ENCODE measurements around the gene LRCH1. TPM values are rescaled to one million over a fixed set of nuclear protein-coding genes. Genes with fewer than 3 reads are reported as not detected.
A peak's percentile ranks its signal among the peaks of the same experiment; 100 is the strongest.

The LRCH1 gene
- total and polyA plus RNA-seq, 8 donors: 2.0 to 10.5 (median 3.8) TPM

DNA sequence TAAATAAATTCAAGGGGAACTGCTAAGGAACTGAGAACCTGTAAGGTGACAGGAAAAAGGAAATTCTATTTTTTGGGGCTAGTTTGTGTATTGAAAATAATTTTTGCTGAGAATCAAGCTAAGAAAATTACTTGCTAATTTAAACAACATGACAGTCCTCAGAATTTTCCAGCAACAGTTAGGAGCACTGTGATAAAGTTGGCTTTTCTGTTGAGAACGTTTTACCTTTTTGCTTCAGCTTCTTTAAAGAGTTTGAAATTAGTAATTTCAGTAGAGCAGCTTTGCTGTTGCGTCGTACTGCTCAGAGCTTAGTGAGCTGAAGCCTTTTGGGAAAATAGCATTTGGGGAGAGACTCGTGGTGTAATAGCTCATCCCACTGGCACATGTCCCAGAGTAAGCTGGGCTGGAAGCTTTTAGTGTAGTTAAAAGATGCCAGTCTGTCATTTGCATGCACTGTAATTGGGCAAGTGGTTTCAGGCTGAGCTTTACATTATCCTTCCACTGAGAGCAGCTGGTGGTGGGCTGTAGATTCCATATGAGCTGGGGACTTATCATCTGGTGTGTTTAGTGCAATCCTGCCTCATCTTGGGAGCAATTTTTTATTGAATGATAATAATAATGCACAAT lies 69.8 kb downstream of the LRCH1 start:
- no peak overlapping the region for H3K4me3 ChIP-seq
- peak overlapping the region in 3 of 4 donors; percentile 1 to 25 (median 8) for H3K27ac ChIP-seq
- H3K9me3 ChIP-seq: no peaks in the 10 kb centered on the region
- H3K36me3 ChIP-seq: no peaks in the 10 kb centered on the region
- no peak for DNase-seq
- no peak for FAIRE-seq
- peaks cover 12 to 33% (median 28%) of the 10 kb centered on the region in 3 donors for H3K4me1 ChIP-seq
- TF ChIP-seq CTCF (IDR thresholded peaks at IDR 0.05): no peak
- ATAC-seq: peak in 3 of 4 donors; percentile 51 to 75 (median 71)
- H3K27me3 ChIP-seq: no peaks in the 10 kb centered on the region
- WGBS, 2 donors: 48 to 50% methylated on average over 4 of the region's 4 CpGs
- intact Hi-C loops (cut with DNase I): no loop called here

DNA sequence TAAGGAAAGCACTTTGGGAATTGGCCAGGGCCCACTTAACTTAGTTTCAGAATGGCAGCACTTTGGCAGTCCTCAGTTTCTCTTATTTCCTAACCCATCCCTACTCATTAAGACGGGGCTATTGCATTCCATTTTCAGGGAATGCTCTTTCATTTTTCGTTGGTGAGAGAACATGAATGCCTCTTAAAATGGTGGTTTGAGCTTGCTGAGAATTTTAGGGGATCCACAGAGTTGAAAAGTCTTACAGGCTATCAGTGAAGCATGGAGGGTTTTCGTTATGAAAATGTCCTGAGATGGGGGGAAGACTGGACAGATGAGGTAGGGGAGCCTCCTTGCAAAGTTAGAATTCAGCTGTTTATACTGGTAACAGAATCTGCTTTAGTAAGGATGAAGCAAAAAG lies 71.4 kb downstream of the LRCH1 start:
- no peak for FAIRE-seq
- 91 to 94% methylated on average over 3 of the region's 3 CpGs for WGBS, 2 donors
- no peak overlapping the region for H3K27ac ChIP-seq

GRCh38 chr13:46624821-46625220 lies 71.9 kb downstream of the LRCH1 start:
- no peak for FAIRE-seq

More for the DNA sequence above, 71.4 kb downstream of the LRCH1 start:
- no peaks in the 10 kb centered on the region for H3K36me3 ChIP-seq
- H3K4me1 ChIP-seq: peaks cover 12 to 33% (median 28%) of the 10 kb centered on the region in 3 donors
- H3K9me3 ChIP-seq: no peaks in the 10 kb centered on the region
- DNase-seq (no peak), ATAC-seq (no peak)
- no peaks in the 10 kb centered on the region for H3K27me3 ChIP-seq
- H3K4me3 ChIP-seq: no peak overlapping the region
- intact Hi-C loops (cut with DNase I): no loop called here
- TF ChIP-seq CTCF (IDR thresholded peaks at IDR 0.05): no peak

DNA sequence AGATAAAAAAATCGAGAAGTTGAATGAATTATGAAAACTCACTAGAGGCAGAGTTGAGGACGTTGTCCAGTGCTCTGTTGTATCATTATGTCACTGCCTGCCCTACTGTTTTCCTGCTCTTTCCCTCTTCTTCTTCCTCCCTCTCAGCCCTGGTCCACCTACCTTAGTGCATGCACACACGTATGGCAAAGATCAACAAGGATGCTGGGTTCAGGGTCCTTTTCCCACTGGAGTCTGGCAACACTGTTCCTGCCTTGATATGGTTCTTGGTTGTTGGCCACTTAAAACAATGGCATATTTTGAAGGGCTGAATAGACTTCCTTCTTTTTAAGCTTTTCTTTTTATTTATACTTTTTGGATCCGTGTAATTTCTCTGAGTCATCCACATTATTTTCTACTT lies 74.5 kb downstream of the LRCH1 start:
- no peaks in the 10 kb centered on the region for H3K27me3 ChIP-seq
- intact Hi-C loops (cut with DNase I): no loop called here
- ATAC-seq: no peak
- no peak overlapping the region for H3K4me3 ChIP-seq
- no peak for TF ChIP-seq CTCF (IDR thresholded peaks at IDR 0.05)
- H3K27ac ChIP-seq: no peak overlapping the region
- FAIRE-seq: no peak
- H3K36me3 ChIP-seq: no peaks in the 10 kb centered on the region
- peaks cover under 1 to 11% (median 7%) of the 10 kb centered on the region in 3 donors for H3K4me1 ChIP-seq
- no peak for DNase-seq
- no peaks in the 10 kb centered on the region for H3K9me3 ChIP-seq
- 80% methylated on average over 4 of the region's 4 CpGs for WGBS, 2 donors

More at GRCh38 chr13:46624821-46625220, 71.9 kb downstream of the LRCH1 start:
- ATAC-seq (no peak), DNase-seq (no peak)
- no peaks in the 10 kb centered on the region for H3K36me3 ChIP-seq
- WGBS, 2 donors: 94% methylated on average over 4 of the region's 4 CpGs
- no peaks in the 10 kb centered on the region for H3K27me3 ChIP-seq
- no peak overlapping the region for H3K27ac ChIP-seq
- no peak for TF ChIP-seq CTCF (IDR thresholded peaks at IDR 0.05)
- H3K9me3 ChIP-seq: no peaks in the 10 kb centered on the region
- intact Hi-C loops (cut with DNase I): no loop called here
- H3K4me3 ChIP-seq: no peak overlapping the region
- peaks cover 12 to 33% (median 28%) of the 10 kb centered on the region in 3 donors for H3K4me1 ChIP-seq

GRCh38 chr13:46628622-46629365 lies 75.8 kb downstream of the LRCH1 start:
- no peak overlapping the region for H3K27ac ChIP-seq
- FAIRE-seq: no peak
- intact Hi-C loops (cut with DNase I): no loop called here

More at GRCh38 chr13:46628622-46629365, 75.8 kb downstream of the LRCH1 start:
- Histone ChIP-seq H3K9me3 (no peaks in the 10 kb centered on the region), H3K4me3 (no peak overlapping the region), H3K27me3 (no peaks in the 10 kb centered on the region), H3K4me1 (peaks cover 0 to 12% (median 0%) of the 10 kb centered on the region in 3 donors), H3K36me3 (no peaks in the 10 kb centered on the region)
- TF ChIP-seq CTCF (IDR thresholded peaks at IDR 0.05): no peak
- ATAC-seq (no peak), DNase-seq (no peak)
- 97 to 98% methylated on average over 7 of the region's 7 CpGs for WGBS, 2 donors

Measured in pancreas (tissue), 10 donors.